MCF 10A (cell line): Measurements from ENCODE around the gene HNRNPM. TPM values are rescaled to one million over a fixed set of nuclear protein-coding genes. Genes with fewer than 3 reads are reported as not detected.

Source experiments
- BruUV-seq: library from RNA; stranded (reverse); fragments of 400-500 nt; replicated peaks from 2 replicates; lab custom pipeline; 2021; lab: Mats Ljungman, UMichigan
- CTCF ChIA-PET: fragments of 300-600 bp; sonication (Branson Sonifier 250); formaldehyde crosslinking; extraction: SDS; loops from one replicate; lab custom pipeline; 2021; ENCODE audit warnings: antibody characterized with exemption, inconsistent platforms; lab: Yijun Ruan, JAX
- POLR2A ChIA-PET: fragments of 300-600, 350-650 bp; sonication (Branson Sonifier 250); formaldehyde crosslinking; extraction: SDS; loops from one replicate; lab custom pipeline; 2020; ENCODE audit warnings: antibody characterized with exemption, inconsistent platforms; lab: Yijun Ruan, JAX
- DNase-seq: peaks from one replicate; pipeline ENCODE4 v3.0.0-alpha.2; 2018; ENCODE audit not compliant: unreplicated experiment
- H3K27ac Mint-ChIP-seq: one replicate; pipeline ENCODE4 v1.8.0; 2022; ENCODE audit warnings: mild to moderate bottlenecking, low read depth, mixed read lengths; ENCODE audit not compliant: unreplicated experiment
- H3K27me3 Mint-ChIP-seq: one replicate; pipeline ENCODE4 v1.8.0; 2022; ENCODE audit warnings: mixed read lengths; ENCODE audit not compliant: insufficient read depth, unreplicated experiment
- H3K36me3 Mint-ChIP-seq: one replicate; pipeline ENCODE4 v1.8.0; 2022; ENCODE audit warnings: mild to moderate bottlenecking, moderate library complexity, mixed read lengths; ENCODE audit not compliant: insufficient read depth, unreplicated experiment
- H3K4me1 Mint-ChIP-seq: one replicate; pipeline ENCODE4 v1.8.0; 2022; ENCODE audit warnings: mixed read lengths; ENCODE audit not compliant: insufficient read depth, unreplicated experiment
- H3K4me3 Mint-ChIP-seq: one replicate; pipeline ENCODE4 v1.8.0; 2022; ENCODE audit warnings: mild to moderate bottlenecking, moderate library complexity, mixed read lengths; ENCODE audit not compliant: unreplicated experiment
- H3K9me3 Mint-ChIP-seq: one replicate; pipeline ENCODE4 v1.8.0; 2022; ENCODE audit warnings: mixed read lengths; ENCODE audit not compliant: unreplicated experiment
- intact Hi-C: fragments of 100-400 bp; cut with micrococcal nuclease; formaldehyde crosslinking; loops from 2 replicates; pipeline ENCODE4 v1.14.1; 2022
- total RNA-seq: library from RNA; stranded (reverse); gene quantifications from 2 replicates; pipeline ENCODE4 v1.2.3, GENCODE V29; 2022
- TF ChIP-seq, protein P1 (sequence below): fragments of 200-600 bp; IDR thresholded peaks from one replicate; pipeline ENCODE4 v1.8.0; 2022; ENCODE audit warnings: antibody characterized with exemption, mild to moderate bottlenecking; ENCODE audit not compliant: unreplicated experiment

The HNRNPM gene
- total RNA-seq, 1 experiment from 2014 or later = 161 TPM

GRCh38 chr19:8517551-8518442 lies 73.0 kb downstream of the HNRNPM start:
- Mint-ChIP-seq H3K27ac (no peak overlapping the region), H3K4me3 (no peak overlapping the region), H3K9me3 (no peaks in the 10 kb centered on the region), H3K27me3 (no peaks in the 10 kb centered on the region), H3K36me3 (peaks cover 14% of the 10 kb centered on the region), H3K4me1 (peaks cover 15% of the 10 kb centered on the region)
- peak; percentile 31 for DNase-seq
- no TSS peak for BruUV-seq
- ChIA-PET POLR2A (no interaction called here), CTCF (no interaction called here)
- TF ChIP-seq, protein P1, sequence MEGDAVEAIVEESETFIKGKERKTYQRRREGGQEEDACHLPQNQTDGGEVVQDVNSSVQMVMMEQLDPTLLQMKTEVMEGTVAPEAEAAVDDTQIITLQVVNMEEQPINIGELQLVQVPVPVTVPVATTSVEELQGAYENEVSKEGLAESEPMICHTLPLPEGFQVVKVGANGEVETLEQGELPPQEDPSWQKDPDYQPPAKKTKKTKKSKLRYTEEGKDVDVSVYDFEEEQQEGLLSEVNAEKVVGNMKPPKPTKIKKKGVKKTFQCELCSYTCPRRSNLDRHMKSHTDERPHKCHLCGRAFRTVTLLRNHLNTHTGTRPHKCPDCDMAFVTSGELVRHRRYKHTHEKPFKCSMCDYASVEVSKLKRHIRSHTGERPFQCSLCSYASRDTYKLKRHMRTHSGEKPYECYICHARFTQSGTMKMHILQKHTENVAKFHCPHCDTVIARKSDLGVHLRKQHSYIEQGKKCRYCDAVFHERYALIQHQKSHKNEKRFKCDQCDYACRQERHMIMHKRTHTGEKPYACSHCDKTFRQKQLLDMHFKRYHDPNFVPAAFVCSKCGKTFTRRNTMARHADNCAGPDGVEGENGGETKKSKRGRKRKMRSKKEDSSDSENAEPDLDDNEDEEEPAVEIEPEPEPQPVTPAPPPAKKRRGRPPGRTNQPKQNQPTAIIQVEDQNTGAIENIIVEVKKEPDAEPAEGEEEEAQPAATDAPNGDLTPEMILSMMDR = no peak
- intact Hi-C loops = no loop called here

GRCh38 chr19:8518536-8518935 lies 73.8 kb downstream of the HNRNPM start:
- DNase-seq = no peak
- intact Hi-C loops = no loop called here
- BruUV-seq = no TSS peak
- no peak overlapping the region for H3K4me3 Mint-ChIP-seq
- H3K4me1 Mint-ChIP-seq = peaks cover 15% of the 10 kb centered on the region
- TF ChIP-seq, protein P1 = no peak
- no peak overlapping the region for H3K27ac Mint-ChIP-seq
- no peaks in the 10 kb centered on the region for H3K9me3 Mint-ChIP-seq
- peaks cover 8% of the 10 kb centered on the region for H3K36me3 Mint-ChIP-seq
- ChIA-PET CTCF (interaction anchor here (1.1 kb wide), 1 partner anchor 62 kb away, joined by 3 read pairs; no protein-coding TSS in a partner anchor), POLR2A (interaction anchor here (0.7 kb wide), 1 partner anchor 98 kb away, joined by 3 read pairs; no protein-coding TSS in a partner anchor)
- H3K27me3 Mint-ChIP-seq = no peaks in the 10 kb centered on the region

DNA sequence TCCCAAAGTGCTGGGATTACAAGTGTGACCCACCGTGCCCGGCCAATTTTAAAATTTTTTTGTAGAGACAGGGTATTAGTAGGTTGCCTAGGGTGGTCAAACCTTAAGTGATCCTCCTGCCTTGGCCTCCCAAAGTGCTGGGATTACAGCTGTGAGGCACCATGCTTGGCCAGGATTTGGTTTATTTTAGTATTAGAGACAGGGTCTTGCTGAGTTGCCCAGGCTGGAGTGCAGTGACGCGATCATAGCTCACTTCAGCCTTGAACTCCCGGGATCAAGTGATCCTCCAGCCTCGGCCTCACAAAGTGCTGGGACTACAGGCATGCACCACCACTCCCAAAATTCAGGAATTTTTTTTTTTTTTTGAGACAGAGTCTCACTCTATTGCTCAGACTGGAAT lies 74.6 kb downstream of the HNRNPM start:
- Mint-ChIP-seq H3K4me3 (no peak overlapping the region), H3K9me3 (no peaks in the 10 kb centered on the region), H3K27ac (no peak overlapping the region), H3K36me3 (peaks cover 6% of the 10 kb centered on the region), H3K4me1 (peaks cover 15% of the 10 kb centered on the region), H3K27me3 (no peaks in the 10 kb centered on the region)
- DNase-seq = no peak
- POLR2A ChIA-PET = no interaction called here
- TF ChIP-seq, protein P1 = no peak
- CTCF ChIA-PET = interaction anchor here (0.6 to 1.1 kb wide), 2 partner anchors 61 to 556 kb away, joined by 3 to 5 read pairs; no protein-coding TSS in a partner anchor
- BruUV-seq = no TSS peak
- intact Hi-C loops = no loop called here

- Mint-ChIP-seq H3K36me3 (no peaks in the 10 kb centered on the region), H3K4me3 (no peak overlapping the region), H3K4me1 (no peaks in the 10 kb centered on the region), H3K27me3 (no peaks in the 10 kb centered on the region), H3K9me3 (no peaks in the 10 kb centered on the region), H3K27ac (no peak overlapping the region)
- TF ChIP-seq, protein P1 = no peak
- BruUV-seq = no TSS peak
- ChIA-PET CTCF (interaction anchor here (0.9 to 1.1 kb wide), 2 partner anchors 9 to 21 kb away, joined by 3 to 4 read pairs; no protein-coding TSS in a partner anchor), POLR2A (interaction anchor here (0.6 to 3.6 kb wide), 6 partner anchors 11 to 1201 kb away, joined by 3 to 40 read pairs (median 4); partner anchors contain the start of genes HNRNPM and ZNF414)
- no peak for DNase-seq
- intact Hi-C loops = no loop called here
These were observed 80.6 kb downstream of the HNRNPM start for GRCh38 chr19:8525401-8525684.
